Liver (tissue), 9 donors: ENCODE results near the gene DNAI1. TPM values are rescaled to one million over a fixed set of nuclear protein-coding genes. Genes with fewer than 3 reads are reported as not detected.

Experiments used
- DNase-seq: peaks from one replicate; pipeline ENCODE4 v3.0.0-alpha.2; 2017; ENCODE audit warnings: low spot score
- H3K27ac ChIP-seq, 2 donors: one replicate each; pipeline ENCODE4 v1.7.0; 2013; ENCODE audit warnings: inconsistent platforms in 2 of 2, low read length in 2 of 2, control low read depth in 1 of 2, low read depth in 1 of 2, mild to moderate bottlenecking in 1 of 2
- H3K27me3 ChIP-seq, 4 donors: one replicate each; pipeline versions ENCODE4 v1.6.1 to v1.7.0; 2013; ENCODE audit warnings: low read length in 3 of 4, inconsistent platforms in 1 of 4, mild to moderate bottlenecking in 1 of 4, moderate library complexity in 1 of 4; ENCODE audit not compliant: control insufficient read depth in 4 of 4, insufficient read depth in 4 of 4
- H3K36me3 ChIP-seq, 4 donors: one replicate each; pipeline versions ENCODE4 v1.6.1 to v1.7.0; 2013; ENCODE audit warnings: low read length in 3 of 4, mild to moderate bottlenecking in 3 of 4, low read depth in 1 of 4, moderate library complexity in 1 of 4; ENCODE audit not compliant: control insufficient read depth in 4 of 4, insufficient read depth in 3 of 4
- H3K4me1 ChIP-seq, 4 donors: one replicate each; pipeline versions ENCODE4 v1.6.1 to v1.7.0; 2013; ENCODE audit warnings: low read length in 3 of 4, mild to moderate bottlenecking in 3 of 4, moderate library complexity in 1 of 4; ENCODE audit not compliant: control insufficient read depth in 4 of 4, insufficient read depth in 4 of 4
- H3K4me3 ChIP-seq, 3 donors: one replicate each; pipeline versions ENCODE4 v1.6.1 to v1.7.0; 2013; ENCODE audit warnings: low read length in 3 of 3, control low read depth in 1 of 3, low read depth in 1 of 3, mild to moderate bottlenecking in 1 of 3
- H3K9ac ChIP-seq, 2 donors: one replicate each; pipeline ENCODE4 v1.7.0; 2013; ENCODE audit warnings: low read length in 2 of 2, mild to moderate bottlenecking in 2 of 2, moderate library complexity in 2 of 2, control low read depth in 1 of 2, low read depth in 1 of 2
- H3K9me3 ChIP-seq, 4 donors: one replicate each; pipeline versions ENCODE4 v1.6.1 to v1.7.0; 2013; ENCODE audit warnings: low read length in 3 of 4; ENCODE audit not compliant: control insufficient read depth in 4 of 4
- CTCF ChIP-seq: fragments of 150-350 bp; IDR thresholded peaks from 2 replicates; pipeline ENCODE4 v1.5.1; 2017; ENCODE audit warnings: improper control_type of control experiment, low read depth, low read length; ENCODE audit not compliant: missing input control
- EGR1 ChIP-seq, 2 donors: IDR thresholded peaks; 2 replicates each; pipeline ENCODE4 v1.6.1; 2016 to 2018; ENCODE audit warnings: antibody characterized with exemption in 2 of 2, low read depth in 2 of 2
- FOXA1 ChIP-seq: IDR thresholded peaks from 2 replicates; pipeline ENCODE4 v1.6.1; 2016; ENCODE audit warnings: antibody characterized with exemption
- FOXA2 ChIP-seq: IDR thresholded peaks from 2 replicates; pipeline ENCODE4 v1.6.1; 2016; ENCODE audit warnings: antibody characterized with exemption
- GABPA ChIP-seq, 2 donors: IDR thresholded peaks in 1 of 2; conservative IDR thresholded peaks in 1 of 2; 2 replicates each; pipeline ENCODE4 v1.6.1; 2016; ENCODE audit warnings: antibody characterized with exemption in 2 of 2, mild to moderate bottlenecking in 1 of 2, moderate library complexity in 1 of 2
- HNF4A ChIP-seq, 2 donors: conservative IDR thresholded peaks; 2 replicates each; pipeline ENCODE4 v1.6.1; 2016; ENCODE audit warnings: antibody characterized with exemption in 2 of 2, mild to moderate bottlenecking in 2 of 2
- HNF4G ChIP-seq: IDR thresholded peaks from 2 replicates; pipeline ENCODE4 v1.6.1; 2016; ENCODE audit warnings: antibody characterized with exemption
- JUND ChIP-seq, 2 donors: IDR thresholded peaks; 2 replicates each; pipeline ENCODE4 v1.6.1; 2016; ENCODE audit warnings: antibody characterized with exemption in 2 of 2
- MAX ChIP-seq: IDR thresholded peaks from 2 replicates; pipeline ENCODE4 v1.6.1; 2016; ENCODE audit warnings: antibody characterized with exemption
- NR2F2 ChIP-seq: IDR thresholded peaks from 2 replicates; pipeline ENCODE4 v1.6.1; 2016; ENCODE audit warnings: antibody characterized with exemption
- RAD21 ChIP-seq, 2 donors: IDR thresholded peaks; 2 replicates each; pipeline ENCODE4 v1.6.1; 2016; ENCODE audit warnings: antibody characterized with exemption in 2 of 2, mild to moderate bottlenecking in 2 of 2
- REST ChIP-seq: IDR thresholded peaks from 2 replicates; pipeline ENCODE4 v1.6.1; 2016; ENCODE audit warnings: antibody characterized with exemption, mild to moderate bottlenecking
- RXRA ChIP-seq, 2 donors: IDR thresholded peaks; 2 replicates each; pipeline ENCODE4 v1.6.1; 2017 to 2018; ENCODE audit warnings: antibody characterized with exemption in 2 of 2, mild to moderate bottlenecking in 1 of 2
- SP1 ChIP-seq: IDR thresholded peaks from 2 replicates; pipeline ENCODE4 v1.6.1; 2018; ENCODE audit warnings: antibody characterized with exemption, mild to moderate bottlenecking
- TAF1 ChIP-seq: conservative IDR thresholded peaks from 2 replicates; pipeline ENCODE4 v1.6.1; 2016; ENCODE audit warnings: antibody characterized with exemption, mild to moderate bottlenecking
- YY1 ChIP-seq: IDR thresholded peaks from 2 replicates; pipeline ENCODE4 v1.6.1; 2016; ENCODE audit warnings: antibody characterized with exemption, mild to moderate bottlenecking
- ZBTB33 ChIP-seq: IDR thresholded peaks from 2 replicates; pipeline ENCODE4 v1.6.1; 2016; ENCODE audit warnings: antibody characterized with exemption
- WGBS: extraction: QIAGEN DNeasy Blood & Tissue Kit; methylation state at CpG from one replicate; pipeline ENCODE4 v1.1.7; 2013; 5-methylcytosine and 5-hydroxymethylcytosine counted together
- polyA plus RNA-seq, 2 donors: library from polyadenylated mRNA; stranded (reverse) in 1 of 2; unstranded in 1 of 2; fragments of 200-250 nt in 1 of 2; fragments of >200 nt in 1 of 2; fragmentation: Nextera tagmentation in 1 of 2; extraction: Ambion mirVana in 1 of 2; gene quantifications; one replicate each; pipeline versions ENCODE4 v1.2.1 to v1.2.3, GENCODE V29; 2013 to 2015
- total RNA-seq, 2 donors: library from RNA; depleted of rRNA; stranded (reverse); fragments of >200 nt; gene quantifications; one replicate each; pipeline ENCODE4 v1.2.3, GENCODE V29; 2014
- donor health status: healthy.
- donor health status: healthy.
- donor health status: healthy.
- donor health status: healthy.
- donor health status: healthy.

Gene DNAI1
- total and polyA plus RNA-seq, 4 donors: not detected

GRCh38 chr9:34563262-34563661, 104.7 kb downstream of the DNAI1 start:
- TF ChIP-seq REST: no peak
- TF ChIP-seq RAD21 (IDR thresholded peaks at IDR 0.05): no peak
- no peak for TF ChIP-seq JUND (IDR thresholded peaks at IDR 0.05)
- no peak for TF ChIP-seq MAX
- TF ChIP-seq FOXA2: no peak
- no peak for TF ChIP-seq ZBTB33
- TF ChIP-seq GABPA (IDR thresholded peaks at IDR 0.05 in 1 of 2, conservative IDR thresholded peaks at IDR 0.05 in 1 of 2): no peak
- no peak for TF ChIP-seq NR2F2
- TF ChIP-seq SP1: no peak
- TF ChIP-seq TAF1: no peak
- TF ChIP-seq FOXA1: no peak
- TF ChIP-seq RXRA (IDR thresholded peaks at IDR 0.05): no peak
- DNase-seq: no peak
- H3K27me3 ChIP-seq: no peaks in the 10 kb centered on the region
- peaks cover 0 to 4% (median 0%) of the 10 kb centered on the region in 4 donors for H3K36me3 ChIP-seq
- WGBS: 83% methylated on average over 5 of the region's 5 CpGs
- no peaks in the 10 kb centered on the region for H3K9me3 ChIP-seq
- H3K27ac ChIP-seq: no peak overlapping the region
- H3K4me3 ChIP-seq: no peak overlapping the region
- H3K4me1 ChIP-seq: peaks cover 0 to 11% (median 2%) of the 10 kb centered on the region in 4 donors
- H3K9ac ChIP-seq: no peak overlapping the region

- Histone ChIP-seq H3K9ac (no peak overlapping the region), H3K9me3 (no peaks in the 10 kb centered on the region), H3K36me3 (peaks cover 0 to 4% (median 0%) of the 10 kb centered on the region in 4 donors), H3K4me3 (no peak overlapping the region), H3K27ac (no peak overlapping the region), H3K27me3 (no peaks in the 10 kb centered on the region), H3K4me1 (peaks cover 0 to 7% (median 2%) of the 10 kb centered on the region in 4 donors)
- TF ChIP-seq MAX (no peak), GABPA (IDR thresholded peaks at IDR 0.05 in 1 of 2, conservative IDR thresholded peaks at IDR 0.05 in 1 of 2) (no peak), NR2F2 (no peak), HNF4G (no peak), TAF1 (no peak), FOXA1 (no peak), JUND (IDR thresholded peaks at IDR 0.05) (no peak), FOXA2 (no peak), HNF4A (conservative IDR thresholded peaks at IDR 0.05) (no peak), ZBTB33 (no peak), EGR1 (IDR thresholded peaks at IDR 0.05; ENCODE audit: low read depth in 2 of 2) (no peak), REST (no peak), CTCF (no peak), SP1 (no peak), YY1 (no peak)
- 92% methylated on average over 16 of the region's 16 CpGs for WGBS
- no peak for DNase-seq
These were observed 106.0 kb downstream of the DNAI1 start for GRCh38 chr9:34564617-34565016.
